HCEC 1CT (cell line): ENCODE results near the gene PRKCH.
"Not testable (repeated sequence)": the region's sequence is repeated elsewhere in the genome, so short reads cannot be mapped to it uniquely, and the experiment has no call there.

Experiments used
- DNase-seq: peaks from one replicate; pipeline ENCODE4 v3.0.0-alpha.2; 2017

PRKCH gene

DNA sequence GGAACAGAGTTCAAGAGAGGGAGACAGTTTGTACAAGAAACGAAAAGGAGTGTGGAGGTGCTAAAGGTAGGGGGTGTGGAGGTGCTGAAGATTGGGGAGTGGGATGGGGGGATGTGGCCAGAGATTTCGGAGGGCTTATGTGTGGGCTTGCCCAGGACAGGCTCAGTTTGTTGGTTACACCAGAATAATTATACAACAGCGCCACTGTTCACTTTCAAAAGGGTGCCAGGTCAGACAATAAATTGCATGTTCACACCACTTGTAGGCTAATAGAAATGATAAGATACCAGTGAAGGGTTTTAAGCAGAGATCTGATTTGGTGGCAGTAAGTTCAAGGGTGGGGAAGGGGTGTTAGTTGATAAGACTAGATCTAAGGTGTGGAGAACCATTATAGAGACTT lies 75.3 kb downstream of the PRKCH start:
- no peak for DNase-seq

DNA sequence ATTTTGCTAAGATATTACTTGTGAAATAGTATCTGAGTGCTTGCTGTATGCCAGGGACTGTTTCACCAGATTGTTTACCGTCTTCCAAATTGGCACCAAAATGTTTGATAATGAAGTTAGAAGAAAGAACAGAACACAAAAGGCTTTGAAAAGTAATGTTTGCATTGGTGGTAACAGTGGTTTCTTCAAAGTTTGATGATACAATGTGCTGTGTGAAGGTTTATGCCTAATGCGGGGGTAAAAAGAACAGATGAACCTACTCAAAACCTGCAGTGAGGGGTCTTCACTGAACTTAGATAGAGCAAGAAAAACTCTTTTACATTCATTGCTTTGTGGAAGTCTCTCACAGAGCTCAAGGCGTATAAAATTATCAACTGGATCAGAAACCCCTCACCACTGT lies 76.2 kb downstream of the PRKCH start:
- no peak for DNase-seq

DNA sequence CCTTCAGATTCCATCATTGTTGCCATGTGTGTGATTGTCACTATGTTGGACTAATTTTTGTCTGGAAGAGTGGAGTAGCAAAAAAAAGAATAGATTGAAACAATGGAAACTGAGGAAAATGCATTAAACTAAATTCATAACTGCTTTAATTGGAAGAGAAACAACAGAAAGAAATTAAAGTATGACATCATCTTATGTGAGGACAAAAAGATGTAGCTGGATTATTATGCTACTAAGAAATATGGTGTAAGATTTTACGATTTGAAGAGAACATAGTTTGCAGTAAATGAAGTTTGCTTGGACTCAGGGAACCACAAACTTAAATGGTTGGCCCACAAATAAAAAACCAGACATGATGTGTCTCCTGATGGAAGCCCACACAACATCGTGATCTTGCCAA lies 76.8 kb downstream of the PRKCH start:
- no peak for DNase-seq

DNA sequence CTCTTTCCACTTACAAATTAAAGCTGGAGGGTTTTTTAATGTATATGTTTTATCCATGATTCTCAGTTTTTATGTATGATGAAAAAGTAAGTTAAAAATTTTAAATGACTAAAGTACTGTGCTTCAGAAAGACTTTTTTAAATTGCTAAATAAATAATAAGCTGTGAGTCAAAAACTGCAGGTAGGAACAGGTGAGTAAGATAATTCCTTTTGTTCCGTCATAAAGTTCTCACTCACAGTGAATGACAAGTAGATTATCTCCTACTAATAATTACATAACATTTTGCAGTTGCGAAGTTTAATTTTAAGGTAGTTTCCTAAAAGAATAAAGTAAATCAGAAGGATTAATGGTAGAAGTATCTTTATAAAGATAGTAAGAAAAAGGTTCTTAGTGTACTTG lies 78.0 kb downstream of the PRKCH start:
- DNase-seq, result no peak

DNA sequence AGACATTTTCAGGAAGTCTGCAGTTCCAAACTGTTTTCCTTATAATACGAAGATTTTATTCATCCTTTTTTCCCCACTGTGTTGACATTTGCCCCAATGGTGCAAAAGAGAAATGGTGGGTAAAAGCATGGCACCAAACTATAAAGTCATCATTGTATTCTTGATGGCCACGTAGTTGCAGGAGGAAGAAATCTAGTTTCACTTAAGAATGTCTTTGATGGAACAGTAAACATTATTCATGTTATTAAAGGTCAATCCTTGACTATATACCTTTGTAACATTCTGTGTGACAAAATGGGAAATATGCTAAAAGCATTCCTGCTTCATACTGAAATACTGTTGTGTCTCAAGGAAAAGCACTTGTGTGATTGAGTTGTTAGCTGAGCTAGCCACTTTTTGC lies 80.1 kb downstream of the PRKCH start:
- no peak for DNase-seq

DNA sequence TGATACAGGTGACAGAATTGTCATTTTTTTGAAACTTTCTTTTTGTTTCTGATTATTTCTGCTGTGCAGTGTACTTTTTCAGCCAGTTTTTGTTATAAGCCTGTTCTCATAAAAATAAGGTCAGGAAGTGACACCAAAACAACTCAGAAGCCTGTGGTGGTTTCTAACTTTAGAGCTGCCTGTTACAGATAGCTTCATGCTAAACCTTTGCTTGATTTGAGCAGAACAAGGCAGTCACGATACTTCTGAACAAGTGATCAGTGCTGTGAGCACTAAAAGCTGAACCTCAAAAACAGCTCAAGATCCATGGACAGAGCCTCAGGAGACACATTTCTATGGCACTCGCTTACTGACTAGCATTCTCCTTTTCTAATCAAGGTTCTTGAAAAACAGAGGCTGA lies 82.0 kb downstream of the PRKCH start:
- DNase-seq, result no peak

DNA sequence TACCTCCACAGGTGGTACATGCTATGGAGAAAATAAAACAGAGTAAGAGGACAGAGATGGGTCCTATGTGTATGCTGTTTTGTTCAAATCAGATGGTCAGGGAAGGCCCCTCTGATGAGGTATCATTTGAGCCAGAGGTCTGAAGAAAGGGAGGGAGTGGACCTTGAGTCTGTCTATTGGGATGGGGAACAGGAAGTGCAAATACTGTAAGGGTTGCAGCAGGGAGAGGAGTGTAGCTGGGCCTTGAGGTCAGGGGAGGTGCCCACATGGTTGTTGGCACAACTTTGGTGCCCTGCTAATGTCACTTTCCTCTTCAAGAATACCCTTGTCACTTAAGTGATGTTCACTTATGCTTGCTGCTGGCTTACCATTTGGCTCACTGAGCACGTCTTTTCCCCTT lies 83.3 kb downstream of the PRKCH start:
- no peak for DNase-seq

DNA sequence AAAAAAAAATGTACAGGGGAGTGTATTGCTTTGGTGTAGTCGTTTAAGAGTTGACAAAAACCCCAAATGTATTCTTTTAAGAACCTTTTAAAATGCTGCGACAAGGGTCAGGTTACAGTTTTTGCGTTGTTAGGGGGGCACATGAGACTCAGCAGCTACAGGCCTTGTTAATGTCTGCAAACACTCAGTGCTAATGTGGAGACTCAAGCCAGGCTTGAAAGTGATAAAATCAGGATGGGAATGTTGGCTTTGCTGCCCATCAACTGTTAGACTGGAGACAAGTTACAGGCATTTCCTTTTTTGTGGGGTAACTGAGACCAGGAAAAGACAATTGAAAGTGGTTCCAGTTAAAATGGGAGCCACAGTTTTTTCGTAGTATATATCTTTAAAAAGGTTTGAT lies 84.8 kb downstream of the PRKCH start:
- DNase-seq, result no peak

DNA sequence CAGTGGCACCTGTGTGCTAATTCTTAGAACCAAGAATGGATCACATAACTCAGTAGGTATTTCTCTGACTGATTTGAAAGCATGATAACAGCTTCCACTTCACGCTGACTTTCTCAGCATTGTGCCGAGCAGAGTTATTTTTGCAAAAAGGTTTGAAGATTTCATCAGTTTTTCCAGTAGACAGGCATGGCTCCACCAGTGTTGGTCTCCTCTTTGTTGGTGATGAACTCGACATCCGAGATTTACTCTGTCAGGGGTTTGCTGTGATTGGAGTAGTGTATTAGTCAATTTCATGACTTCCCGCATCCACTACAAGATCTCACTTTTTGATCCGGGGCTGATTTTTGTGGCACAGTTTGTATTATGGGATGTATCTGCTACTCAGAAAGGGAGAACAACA lies 85.3 kb downstream of the PRKCH start:
- no peak for DNase-seq

DNA sequence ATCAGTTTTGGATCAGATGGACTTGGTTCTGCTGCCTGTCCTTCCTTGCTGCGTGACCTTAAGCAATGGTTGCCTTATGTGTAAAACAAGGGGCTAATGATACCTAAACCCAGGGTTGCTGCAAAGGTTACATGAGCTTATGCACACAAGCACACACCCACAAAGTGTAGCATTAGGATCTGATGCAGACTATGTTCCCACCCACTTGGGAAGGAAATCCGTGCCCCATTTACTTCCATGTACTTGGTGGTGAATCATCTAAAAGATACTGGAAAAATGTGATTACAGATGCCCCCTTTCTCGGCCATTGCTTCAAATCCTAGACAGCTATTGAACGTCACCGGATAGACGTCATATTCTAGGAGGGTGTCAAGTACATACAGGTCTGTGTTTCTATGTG lies 87.1 kb downstream of the PRKCH start:
- no peak for DNase-seq

DNA sequence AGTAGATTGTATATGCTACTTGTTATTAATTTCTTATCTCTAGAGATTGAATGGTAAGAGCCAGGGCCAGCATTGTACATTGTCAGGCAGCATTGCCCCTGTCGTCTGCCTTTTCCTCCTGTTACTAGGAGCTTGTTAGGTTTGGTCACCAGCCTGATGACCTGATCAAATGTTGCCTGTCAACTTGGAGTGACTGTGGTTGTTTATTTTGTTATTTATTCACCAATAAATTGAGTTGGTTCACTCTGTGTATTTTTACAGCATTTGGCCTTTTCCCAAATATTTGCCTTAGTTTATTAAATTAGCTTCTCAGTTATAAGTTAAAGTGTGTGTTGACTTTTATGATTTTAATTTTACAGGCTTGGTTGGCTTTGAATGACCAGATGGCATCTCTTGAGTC lies 88.4 kb downstream of the PRKCH start:
- no peak for DNase-seq

DNA sequence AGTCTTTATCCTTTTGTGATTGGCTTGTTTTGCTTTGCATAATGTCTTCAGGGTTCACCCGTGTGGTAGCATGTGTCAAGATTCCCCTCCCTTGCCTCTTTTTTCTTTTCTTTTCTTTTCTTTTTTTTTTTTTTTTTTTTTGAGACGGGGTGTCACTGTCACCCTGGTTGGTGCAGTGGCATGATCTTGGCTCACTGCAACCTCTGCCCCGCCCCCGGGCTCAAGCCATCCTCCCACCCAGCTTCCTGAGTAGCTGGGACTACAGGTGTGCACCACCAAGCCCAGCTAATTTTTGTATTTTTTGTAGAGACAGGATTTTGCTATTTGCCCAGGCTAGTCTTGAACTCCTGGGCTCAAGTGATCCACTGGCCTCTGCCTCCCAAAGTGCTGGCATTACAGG lies 94.6 kb downstream of the PRKCH start:
- DNase-seq, result not testable (repeated sequence)

DNA sequence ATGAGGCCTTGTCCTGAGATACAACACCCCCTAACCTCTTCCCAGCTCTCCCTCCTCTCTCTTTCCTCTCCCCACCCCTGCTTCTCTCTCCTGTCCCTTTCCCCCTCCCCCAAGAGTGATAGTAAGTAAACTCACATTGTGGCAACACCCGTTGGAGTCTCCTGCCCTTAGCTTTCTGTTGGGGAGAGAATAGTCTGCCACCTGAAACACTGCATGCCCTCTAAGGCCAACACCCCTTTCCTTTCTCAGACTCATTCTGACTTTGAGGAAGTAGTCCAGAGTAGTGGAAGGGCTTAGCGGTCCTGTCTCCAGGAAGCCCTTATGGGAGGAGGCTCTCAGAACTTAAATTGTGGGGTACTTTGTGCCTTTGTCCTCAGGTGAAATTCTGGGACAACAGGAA lies 95.2 kb downstream of the PRKCH start:
- no peak for DNase-seq

DNA sequence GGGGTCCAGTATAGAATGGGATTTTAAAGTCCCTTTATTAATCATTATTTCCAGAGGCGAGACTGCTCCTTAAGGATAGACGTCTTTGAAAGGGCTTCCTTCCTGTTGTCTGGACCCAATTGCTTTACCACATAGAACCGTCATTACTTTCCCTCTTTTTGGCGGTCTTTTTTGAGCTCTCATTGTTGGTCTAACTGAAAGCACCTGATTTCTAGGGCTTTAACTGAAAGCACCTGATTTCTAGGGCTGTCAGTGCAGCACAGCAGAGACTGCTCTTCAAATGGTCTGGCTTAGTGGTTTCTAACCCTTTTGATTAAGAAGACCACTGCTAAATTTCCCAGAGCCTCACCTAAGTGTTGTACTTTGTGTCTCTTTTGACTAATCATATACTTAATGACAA lies 95.8 kb downstream of the PRKCH start:
- no peak for DNase-seq

DNA sequence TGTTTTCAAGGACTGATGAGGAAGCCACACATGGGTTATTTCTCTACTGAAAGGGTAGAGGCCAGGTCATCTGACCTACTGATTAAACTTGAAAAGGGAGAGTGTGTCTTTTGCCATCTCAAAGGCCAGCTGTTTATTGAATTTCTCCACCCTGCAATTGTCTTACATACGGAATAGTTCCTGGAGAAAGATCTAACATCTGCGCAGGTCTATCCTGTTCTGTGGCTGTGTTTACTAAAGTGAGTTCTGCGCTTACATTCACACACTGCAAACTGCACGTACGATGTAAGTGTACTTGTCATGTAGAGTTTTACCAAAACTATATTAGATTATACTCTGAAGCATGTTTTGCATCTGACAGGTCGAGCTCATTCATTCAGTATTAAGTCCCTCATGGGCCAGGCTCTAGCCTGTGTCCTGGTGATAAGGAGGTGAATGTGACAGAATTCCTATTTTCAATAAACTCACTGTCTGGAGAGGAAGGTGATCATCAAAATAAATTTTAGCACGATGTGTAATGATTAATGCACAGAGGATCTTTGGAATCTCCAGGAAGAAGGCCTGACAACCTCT lies 96.6 kb downstream of the PRKCH start:
- DNase-seq, result no peak

DNA sequence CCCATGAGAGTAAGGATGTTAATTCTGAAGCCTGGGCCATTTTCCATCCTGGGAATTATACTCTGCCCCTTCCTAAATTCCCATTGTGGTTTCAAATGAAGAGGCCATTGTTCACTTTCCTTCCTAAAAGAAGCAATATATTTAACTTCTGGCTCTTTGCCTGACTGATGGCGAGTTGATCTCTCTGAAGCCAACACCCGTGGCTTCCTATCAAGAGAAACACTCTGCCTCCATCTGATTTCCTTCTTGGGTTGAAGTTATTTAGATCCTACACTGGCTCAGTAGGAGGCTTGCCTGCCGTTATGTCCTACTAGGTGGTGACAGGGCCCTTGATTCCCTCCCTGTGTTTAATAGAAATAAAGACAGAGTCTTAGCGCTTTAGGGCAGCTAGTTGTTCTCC lies 97.4 kb downstream of the PRKCH start:
- no peak for DNase-seq

DNA sequence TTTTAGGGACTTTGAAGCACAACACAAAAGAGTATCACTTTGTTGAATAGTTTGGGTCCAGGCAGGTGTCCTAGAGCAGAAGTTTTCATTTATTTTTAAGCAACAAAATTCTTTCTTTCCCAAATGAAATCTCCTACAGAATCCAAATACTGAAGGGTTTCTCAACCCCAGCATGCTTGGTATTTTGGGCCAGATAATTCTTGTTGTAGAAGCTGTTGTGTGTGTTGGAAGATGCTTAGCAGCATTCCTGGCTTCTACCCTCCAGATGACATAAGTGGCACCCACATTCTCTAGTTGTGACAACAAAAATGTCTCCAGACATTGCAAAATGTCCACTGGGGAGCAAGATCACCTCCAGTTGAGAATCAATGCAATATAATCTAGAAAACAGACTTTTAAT lies 97.8 kb downstream of the PRKCH start:
- no peak for DNase-seq

DNA sequence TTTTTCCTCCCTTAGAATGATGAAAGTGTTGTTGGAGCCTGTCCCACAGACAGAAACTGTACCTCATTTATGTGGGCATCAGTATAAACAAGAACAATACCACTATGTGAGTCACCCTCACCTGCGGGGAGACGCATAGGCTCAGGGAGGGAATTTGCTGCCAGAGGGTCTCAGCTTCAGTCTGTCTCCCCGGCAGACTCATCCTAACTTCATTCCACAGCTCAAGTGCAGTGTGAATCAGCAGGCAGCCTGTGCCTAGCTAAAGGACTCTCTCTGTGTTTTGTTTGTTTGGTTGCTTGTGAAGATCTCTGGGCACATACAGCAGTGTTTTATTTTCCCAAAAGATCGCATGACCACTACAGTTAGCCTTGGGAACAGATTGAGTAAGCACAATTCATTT lies 98.9 kb downstream of the PRKCH start:
- no peak for DNase-seq

DNA sequence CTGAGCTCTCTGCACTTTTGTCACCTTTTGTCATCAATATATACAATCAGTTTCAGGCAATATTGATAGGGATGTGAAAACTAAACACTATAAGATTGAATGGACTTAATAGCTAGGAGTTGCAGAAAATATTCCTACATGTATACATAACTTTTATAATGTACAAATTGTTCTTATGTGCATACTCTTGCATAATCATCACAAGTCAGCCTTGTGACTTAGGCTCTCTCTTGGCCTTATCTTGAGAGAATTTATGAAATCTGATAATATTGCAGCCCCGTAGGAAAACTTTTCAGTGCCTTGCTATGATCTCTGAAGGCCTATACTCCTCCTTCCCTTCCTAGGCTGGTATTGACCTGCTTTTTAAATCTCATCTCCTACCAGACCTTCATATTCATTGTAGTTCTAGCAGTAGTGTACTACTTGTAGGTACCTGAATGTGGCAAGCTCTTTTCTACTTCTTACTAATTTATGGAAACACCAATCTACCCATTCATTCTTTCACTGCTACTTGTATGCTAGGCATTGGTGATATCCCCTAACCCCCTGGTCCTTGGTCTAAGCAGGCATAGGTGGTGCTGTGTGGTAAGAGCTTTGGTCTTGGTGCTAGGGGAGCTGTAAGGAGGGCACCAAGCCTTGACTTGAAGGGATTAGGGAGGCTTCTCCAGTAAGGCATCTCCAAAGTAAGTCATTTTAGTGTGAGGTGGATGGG lies 100.0 kb downstream of the PRKCH start:
- no peak for DNase-seq

DNA sequence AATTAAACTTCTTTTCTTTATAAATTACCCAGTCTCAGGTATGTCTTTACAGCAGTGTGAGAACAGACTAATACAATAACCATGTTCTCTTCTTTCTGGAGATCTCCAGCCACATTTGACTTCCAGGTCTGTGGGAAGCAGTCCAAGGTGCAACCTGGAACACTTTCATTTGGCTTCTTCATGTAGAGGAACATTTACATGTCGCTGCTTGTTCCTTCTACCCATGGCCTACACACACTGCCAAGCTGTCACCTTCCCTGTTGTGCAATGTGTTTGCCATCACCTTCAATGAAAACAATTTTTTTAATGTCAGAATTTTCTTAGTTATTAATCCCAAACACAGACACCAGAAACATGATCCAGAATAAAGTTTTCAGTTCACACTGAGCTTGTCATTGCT lies 104.7 kb downstream of the PRKCH start:
- DNase-seq, result no peak

DNA sequence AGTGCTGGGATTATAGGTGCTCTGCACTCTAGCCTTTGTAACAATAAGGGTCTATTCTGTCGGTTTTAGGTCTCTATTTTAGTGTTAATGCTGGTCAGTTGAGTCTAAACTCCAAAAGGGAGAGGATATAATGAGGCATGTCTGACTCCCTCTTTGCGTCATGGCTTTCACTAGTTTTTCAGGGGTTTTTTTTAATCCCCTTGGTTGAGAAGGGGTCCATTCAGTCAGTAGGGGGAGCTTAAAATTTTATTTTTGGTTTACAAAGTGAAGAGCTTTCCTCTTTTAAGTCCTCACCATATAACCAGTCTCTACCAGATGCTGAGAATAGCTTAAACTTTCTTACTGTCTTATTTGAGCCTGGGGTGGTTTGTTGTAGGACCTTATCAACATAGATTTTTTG lies 106.9 kb downstream of the PRKCH start:
- DNase-seq, result no peak

DNA sequence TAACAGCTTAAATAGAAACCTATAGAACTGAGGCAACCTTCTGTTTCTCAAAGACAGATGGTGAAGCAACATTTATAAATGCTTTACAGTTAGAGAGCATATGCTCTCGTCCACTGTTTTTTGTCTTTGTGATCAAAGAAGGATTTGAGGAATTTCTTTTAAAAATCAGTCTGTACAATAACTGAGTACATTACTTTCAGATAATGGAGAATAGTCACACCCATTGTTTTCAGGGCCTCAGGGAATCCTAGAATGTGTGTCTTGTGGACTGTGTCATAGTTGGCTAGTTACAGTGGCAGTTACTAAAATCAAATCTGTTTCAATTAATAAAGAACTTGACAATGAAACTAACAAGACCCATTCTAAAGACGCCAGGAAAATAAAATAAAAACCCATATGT lies 107.9 kb downstream of the PRKCH start:
- no peak for DNase-seq

DNA sequence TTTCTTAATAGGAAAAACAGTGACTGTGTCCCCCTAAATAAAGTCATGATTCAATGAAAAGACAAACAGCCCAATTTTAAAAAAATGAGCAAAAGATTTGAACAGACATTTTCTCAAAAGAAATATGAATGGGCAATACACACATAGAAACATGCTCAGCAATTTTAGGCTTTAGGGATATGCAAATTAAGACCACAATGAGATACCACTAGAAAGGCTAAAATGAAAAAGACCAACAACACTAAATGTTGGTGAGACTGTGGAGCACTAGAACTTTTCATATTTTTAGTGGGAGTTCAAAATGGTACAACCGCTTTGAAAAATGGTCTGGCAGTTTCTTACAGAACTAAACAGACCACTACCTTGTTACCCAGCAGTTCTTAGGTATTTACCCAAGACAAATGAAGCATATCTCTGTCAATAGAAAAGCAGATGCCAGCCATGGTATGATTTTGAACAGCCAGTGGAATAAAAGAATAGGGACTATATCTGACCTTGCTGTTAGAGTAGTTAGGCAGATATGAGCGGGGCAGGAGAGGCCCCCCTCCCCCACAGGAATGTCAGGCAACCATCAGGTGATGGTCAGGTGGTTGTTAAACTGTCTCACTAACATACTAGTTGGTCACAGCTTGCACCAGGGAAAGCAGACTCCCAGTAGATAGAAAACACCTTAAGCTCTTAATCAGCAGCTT lies 108.8 kb downstream of the PRKCH start:
- DNase-seq, result no peak

DNA sequence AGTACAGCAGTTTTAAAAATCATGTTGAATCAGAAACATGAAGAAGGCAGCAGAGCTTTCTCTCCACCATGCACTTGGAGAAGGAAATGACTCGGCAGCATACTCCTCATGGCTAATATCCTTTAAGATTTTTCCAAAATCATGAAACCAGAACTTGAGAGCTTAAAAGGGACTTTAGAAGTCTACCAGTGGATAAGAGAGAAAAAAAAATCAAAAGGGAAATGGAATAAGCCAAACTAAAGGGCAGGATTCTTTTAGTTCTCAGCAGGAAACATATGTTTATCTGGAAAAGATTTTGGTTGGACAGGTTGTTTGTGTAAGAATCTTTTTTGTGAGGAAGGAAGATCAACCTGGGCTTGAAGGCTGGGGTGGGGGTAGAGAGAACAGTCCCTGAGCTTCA lies 111.8 kb downstream of the PRKCH start:
- DNase-seq, result no peak

DNA sequence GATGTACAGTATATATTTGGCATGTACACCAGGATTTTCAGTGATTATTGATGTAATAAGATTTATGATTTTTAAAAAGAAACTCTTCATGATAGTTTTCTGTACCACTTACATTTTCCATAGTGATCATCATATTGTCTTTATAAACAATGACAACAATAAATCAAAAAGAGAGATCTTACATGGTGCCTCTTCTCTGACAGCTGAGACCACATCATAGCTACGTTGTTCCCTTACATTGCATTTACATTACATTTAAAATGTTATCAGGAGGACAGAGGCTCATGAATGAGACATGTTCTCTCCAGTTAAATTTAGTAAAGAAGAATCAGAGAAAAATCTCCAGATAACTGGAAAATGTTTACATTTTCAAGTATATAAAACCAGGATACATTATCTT lies 112.4 kb downstream of the PRKCH start:
- DNase-seq, result no peak
